Cardiac muscle cell (in vitro differentiated cells and primary cell): Measurements from ENCODE around the gene CAMKMT. TPM values are rescaled to one million over a fixed set of nuclear protein-coding genes. Genes with fewer than 3 reads are reported as not detected.

Source experiments
- DNase-seq, 2 donors: peaks; one replicate each; pipeline versions ENCODE4 v3.0.0 to v3.0.0-alpha.2; 2010 to 2017; ENCODE audit warnings: low read depth in 1 of 2, low spot score in 1 of 2
- H3K27ac ChIP-seq: fragments of 200-600 bp; sonication (generic); 2 replicates; pipeline ENCODE4 v1.5.1; 2016
- H3K27me3 ChIP-seq: fragments of 200-600 bp; sonication (generic); 2 replicates; pipeline ENCODE4 v1.6.0; 2016; ENCODE audit warnings: control low read depth
- H3K36me3 ChIP-seq: fragments of 200-600 bp; sonication (generic); 2 replicates; pipeline ENCODE4 v1.5.1; 2016; ENCODE audit warnings: control low read depth
- H3K4me1 ChIP-seq: fragments of 200-600 bp; sonication (generic); 2 replicates; pipeline ENCODE4 v1.8.1; 2017; ENCODE audit warnings: low read depth, mild to moderate bottlenecking, mixed run types
- H3K4me3 ChIP-seq: fragments of 200-600 bp; sonication (generic); 2 replicates; pipeline ENCODE4 v1.5.1; 2016; ENCODE audit warnings: mild to moderate bottlenecking
- H3K9me3 ChIP-seq: fragments of 200-600 bp; sonication (generic); 2 replicates; pipeline ENCODE4 v1.5.1; 2017; ENCODE audit warnings: low read depth, mild to moderate bottlenecking, control low read depth
- CTCF ChIP-seq: IDR thresholded peaks from 2 replicates; pipeline ENCODE4 v1.5.1; 2012; ENCODE audit warnings: low read depth, mild to moderate bottlenecking, low read length
- polyA plus RNA-seq: library from polyadenylated mRNA; unstranded; fragments of >200 nt; fragmentation: Nextera tagmentation; extraction: Ambion mirVana; gene quantifications from 2 replicates; pipeline ENCODE4 v1.2.1, GENCODE V29; 2016
- total RNA-seq: library from RNA; depleted of rRNA; stranded (reverse); fragments of >200 nt; gene quantifications from 2 replicates; pipeline ENCODE4 v1.2.3, GENCODE V29; 2016

The CAMKMT gene
- total and polyA plus RNA-seq, 2 experiments from 2014 or later = 16.9 to 20.6 TPM

GRCh38 chr2:44688456-44689124 lies 326.8 kb downstream of the CAMKMT start:
- no peak for DNase-seq
- no peak for TF ChIP-seq CTCF
- Histone ChIP-seq H3K4me3 (no peak overlapping the region), H3K27me3 (no peaks in the 10 kb centered on the region), H3K27ac (no peak overlapping the region), H3K4me1 (peaks cover 8% of the 10 kb centered on the region), H3K36me3 (no peaks in the 10 kb centered on the region), H3K9me3 (no peaks in the 10 kb centered on the region)

GRCh38 chr2:44689516-44689915 lies 327.8 kb downstream of the CAMKMT start:
- no peak for TF ChIP-seq CTCF
- DNase-seq = no peak

GRCh38 chr2:44691174-44691785 lies 329.5 kb downstream of the CAMKMT start:
- no peak for DNase-seq
- Histone ChIP-seq H3K27me3 (no peaks in the 10 kb centered on the region), H3K27ac (no peak overlapping the region), H3K9me3 (no peaks in the 10 kb centered on the region), H3K4me1 (peaks cover 3% of the 10 kb centered on the region), H3K4me3 (no peak overlapping the region), H3K36me3 (no peaks in the 10 kb centered on the region)
- TF ChIP-seq CTCF = no peak

More at GRCh38 chr2:44689516-44689915, 327.8 kb downstream of the CAMKMT start:
- Histone ChIP-seq H3K4me3 (no peak overlapping the region), H3K9me3 (no peaks in the 10 kb centered on the region), H3K27me3 (no peaks in the 10 kb centered on the region), H3K27ac (no peak overlapping the region), H3K4me1 (peaks cover 3% of the 10 kb centered on the region), H3K36me3 (no peaks in the 10 kb centered on the region)

- TF ChIP-seq CTCF = no peak
- no peak for DNase-seq
- H3K27ac ChIP-seq = no peak overlapping the region
Observed at GRCh38 chr2:44692821-44693220, 331.1 kb downstream of the CAMKMT start.

GRCh38 chr2:44700824-44701223 lies 339.1 kb downstream of the CAMKMT start:
- DNase-seq = no peak
- no peak for TF ChIP-seq CTCF
- no peaks in the 10 kb centered on the region for H3K27me3 ChIP-seq
- H3K4me3 ChIP-seq = no peak overlapping the region
- H3K27ac ChIP-seq = no peak overlapping the region
- H3K36me3 ChIP-seq = no peaks in the 10 kb centered on the region
- no peaks in the 10 kb centered on the region for H3K9me3 ChIP-seq
- no peaks in the 10 kb centered on the region for H3K4me1 ChIP-seq

More at GRCh38 chr2:44692821-44693220, 331.1 kb downstream of the CAMKMT start:
- Histone ChIP-seq H3K36me3 (no peaks in the 10 kb centered on the region), H3K4me1 (peaks cover 3% of the 10 kb centered on the region), H3K4me3 (no peak overlapping the region), H3K9me3 (no peaks in the 10 kb centered on the region), H3K27me3 (no peaks in the 10 kb centered on the region)
